WI38 (cell line): ENCODE measurements around the gene MMP25.

Experiments used
- H3K4me3 ChIP-seq: 2 replicates; pipeline ENCODE4 v1.5.1; 2011; ENCODE audit warnings: low read depth, mild to moderate bottlenecking, control low read depth, low read length
- CTCF ChIP-seq: IDR thresholded peaks from 2 replicates; pipeline ENCODE4 v1.5.1; 2012; ENCODE audit warnings: low read depth, mild to moderate bottlenecking, control low read depth, low read length

MMP25 gene

GRCh38 chr16:3032624-3033023 lies 13.7 kb upstream of the MMP25 start:
- H3K4me3 ChIP-seq: no peak overlapping the region
- no peak for TF ChIP-seq CTCF

- H3K4me3 ChIP-seq: no peak overlapping the region
- no peak for TF ChIP-seq CTCF
These were observed 10.9 kb upstream of the MMP25 start for GRCh38 chr16:3035289-3035971.

- TF ChIP-seq CTCF: no peak
These were observed 10.2 kb upstream of the MMP25 start for GRCh38 chr16:3035972-3036725.

GRCh38 chr16:3036726-3037315 lies 9.5 kb upstream of the MMP25 start, which contains the start of gene BICDL2:
BICDL2 (minus strand) TSS chr16:3036944; CDS start chr16:3035496, 1,448 bp downstream.
- TF ChIP-seq CTCF: no peak
- no peak within 1 kb of the TSS for H3K4me3 ChIP-seq

More at GRCh38 chr16:3035972-3036725, 10.2 kb upstream of the MMP25 start:
- no peak overlapping the region for H3K4me3 ChIP-seq

GRCh38 chr16:3038256-3038655 lies 8.1 kb upstream of the MMP25 start:
- no peak for TF ChIP-seq CTCF

GRCh38 chr16:3038896-3039295 lies 7.5 kb upstream of the MMP25 start:
- no peak overlapping the region for H3K4me3 ChIP-seq
- no peak for TF ChIP-seq CTCF

More at GRCh38 chr16:3038256-3038655, 8.1 kb upstream of the MMP25 start:
- H3K4me3 ChIP-seq: no peak overlapping the region

- TF ChIP-seq CTCF: no peak
- H3K4me3 ChIP-seq: no peak overlapping the region
These were observed 4.0 kb upstream of the MMP25 start for GRCh38 chr16:3042376-3042775.
